Activated CD4-positive, alpha-beta T cell treated with anti-CD3 and anti-CD28 coated beads for 48 hours (primary cell): ENCODE measurements around the gene CAPZA1.
A peak's percentile ranks its signal among the peaks of the same experiment; 100 is the strongest.

Source experiments
- DNase-seq: peaks from one replicate; pipeline ENCODE4 v3.0.0-alpha.2; 2020

CAPZA1 gene

GRCh38 chr1:112678605-112679004 is 59.0 kb downstream of the CAPZA1 start:
- no peak for DNase-seq

- no peak for DNase-seq
Measured at GRCh38 chr1:112685913-112686312, 66.3 kb downstream of the CAPZA1 start.

- DNase-seq: no peak
Measured at GRCh38 chr1:112686417-112686816, 66.8 kb downstream of the CAPZA1 start.

- DNase-seq: no peak
Measured at GRCh38 chr1:112686835-112687234, 67.2 kb downstream of the CAPZA1 start.

GRCh38 chr1:112687361-112687760 is 67.7 kb downstream of the CAPZA1 start:
- DNase-seq: no peak

DNA sequence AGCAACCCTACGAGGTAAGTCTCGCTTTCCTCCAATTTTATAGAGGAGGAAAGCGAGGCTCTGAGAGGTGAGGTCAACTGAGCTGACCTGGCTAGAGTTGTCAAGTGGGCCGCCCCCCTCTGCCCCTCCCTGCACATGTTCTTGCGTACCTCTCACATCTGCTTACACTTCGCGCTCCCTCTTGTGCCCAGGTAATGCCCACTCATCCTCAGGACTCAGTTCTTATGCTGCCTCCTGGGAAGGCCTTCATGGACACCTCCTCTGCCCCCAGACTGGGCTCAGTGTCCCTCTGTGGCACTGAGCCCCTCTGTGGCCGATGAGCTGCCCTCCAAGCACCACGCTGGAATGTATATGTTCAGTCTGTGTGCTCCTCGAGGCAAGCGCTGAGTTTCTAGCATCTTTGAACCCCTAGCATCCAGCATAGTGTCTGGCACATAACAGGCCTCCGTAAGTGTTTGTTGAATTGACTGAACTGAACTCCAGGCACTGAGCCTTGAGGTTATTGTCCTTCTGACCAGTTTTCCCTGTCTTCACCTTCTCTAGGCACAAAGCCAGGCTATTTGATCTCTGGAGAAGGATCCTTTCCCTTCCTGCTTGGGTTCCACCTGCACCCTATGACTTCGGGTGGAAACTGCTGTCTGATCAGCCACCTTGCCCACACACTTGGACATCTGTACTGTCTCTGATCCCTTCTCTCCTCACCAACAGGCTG is 68.3 kb downstream of the CAPZA1 start:
- no peak for DNase-seq

GRCh38 chr1:112688781-112689193 is 69.2 kb downstream of the CAPZA1 start:
- no peak for DNase-seq

GRCh38 chr1:112689196-112689841 is 69.7 kb downstream of the CAPZA1 start:
- DNase-seq: no peak

DNA sequence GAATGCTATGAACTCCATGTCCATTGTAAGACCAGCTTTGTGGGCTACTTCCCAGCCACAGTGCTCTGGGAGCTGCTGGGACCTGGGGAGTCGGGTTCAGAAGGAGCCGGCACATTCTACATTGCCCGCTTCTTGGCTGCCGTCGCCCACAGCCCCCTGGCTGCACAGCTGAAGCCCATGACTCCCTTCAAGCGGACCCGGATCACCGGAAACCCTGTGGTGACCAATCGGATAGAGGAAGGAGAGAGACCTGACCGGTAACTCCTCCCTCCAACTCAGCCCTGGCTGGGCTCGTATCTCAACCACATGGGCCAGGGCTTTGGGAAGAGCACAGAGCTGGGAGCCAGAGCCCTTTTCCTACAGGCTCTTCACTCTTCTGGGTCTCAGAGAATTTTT is 70.2 kb downstream of the CAPZA1 start:
- DNase-seq: no peak

DNA sequence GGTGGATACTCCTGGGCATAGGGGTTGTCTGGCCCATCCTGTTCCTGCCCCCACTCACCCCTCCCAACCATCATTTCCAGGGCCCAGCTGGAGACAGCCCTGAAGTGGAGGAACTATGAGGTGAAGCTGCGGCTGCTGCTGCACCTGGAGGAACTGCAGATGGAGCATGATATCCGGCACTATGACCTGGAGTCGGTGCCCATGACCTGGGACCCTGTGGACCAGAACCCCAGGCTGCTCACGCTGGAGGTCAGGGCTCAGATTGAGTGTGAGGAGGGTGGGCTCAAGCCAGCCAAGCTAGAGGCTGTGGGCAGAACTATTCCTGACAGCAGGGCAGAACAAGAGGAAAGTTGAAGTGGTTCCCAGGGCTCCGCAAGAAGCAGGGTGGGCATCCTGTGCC is 73.0 kb downstream of the CAPZA1 start:
- no peak for DNase-seq

- DNase-seq: no peak
Measured at GRCh38 chr1:112693821-112694220, 74.2 kb downstream of the CAPZA1 start.

- no peak for DNase-seq
Measured at GRCh38 chr1:112694363-112694929, 74.8 kb downstream of the CAPZA1 start.

GRCh38 chr1:112695276-112695675 is 75.6 kb downstream of the CAPZA1 start:
- no peak for DNase-seq

DNA sequence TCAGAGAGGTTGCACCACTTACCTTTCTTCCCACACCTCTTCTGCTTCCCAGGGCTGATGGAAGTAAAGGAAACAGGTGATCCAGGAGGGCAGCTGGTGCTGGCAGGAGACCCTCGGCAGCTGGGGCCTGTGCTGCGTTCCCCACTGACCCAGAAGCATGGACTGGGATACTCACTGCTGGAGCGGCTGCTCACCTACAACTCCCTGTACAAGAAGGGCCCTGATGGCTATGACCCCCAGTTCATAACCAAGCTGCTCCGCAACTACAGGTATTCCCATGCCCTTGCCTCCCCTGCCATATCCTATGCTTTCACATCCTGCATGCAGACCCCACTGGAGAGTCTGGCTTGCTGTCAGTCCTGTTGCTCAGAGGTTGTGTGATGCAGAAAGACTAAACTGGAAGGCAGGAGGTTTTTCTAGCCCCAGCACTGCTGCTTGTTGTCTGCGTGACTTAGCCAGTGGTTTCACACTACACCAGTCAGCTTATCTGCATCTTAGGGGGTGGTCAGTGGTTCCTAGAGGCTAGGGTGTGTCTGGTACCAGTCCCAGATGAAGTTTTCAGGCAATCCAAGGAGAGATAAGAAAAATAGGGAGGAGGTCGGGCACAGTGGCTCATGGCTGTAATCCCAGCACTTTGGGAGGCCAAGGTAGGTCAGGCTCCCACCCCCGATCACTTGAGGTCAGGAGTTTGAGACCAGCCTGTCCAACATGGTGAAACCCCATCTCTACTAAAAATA is 77.1 kb downstream of the CAPZA1 start:
- DNase-seq: no peak

- DNase-seq: no peak
Measured at GRCh38 chr1:112697781-112698201, 78.2 kb downstream of the CAPZA1 start.

- no peak for DNase-seq
Measured at GRCh38 chr1:112698366-112699310, 79.0 kb downstream of the CAPZA1 start.

DNA sequence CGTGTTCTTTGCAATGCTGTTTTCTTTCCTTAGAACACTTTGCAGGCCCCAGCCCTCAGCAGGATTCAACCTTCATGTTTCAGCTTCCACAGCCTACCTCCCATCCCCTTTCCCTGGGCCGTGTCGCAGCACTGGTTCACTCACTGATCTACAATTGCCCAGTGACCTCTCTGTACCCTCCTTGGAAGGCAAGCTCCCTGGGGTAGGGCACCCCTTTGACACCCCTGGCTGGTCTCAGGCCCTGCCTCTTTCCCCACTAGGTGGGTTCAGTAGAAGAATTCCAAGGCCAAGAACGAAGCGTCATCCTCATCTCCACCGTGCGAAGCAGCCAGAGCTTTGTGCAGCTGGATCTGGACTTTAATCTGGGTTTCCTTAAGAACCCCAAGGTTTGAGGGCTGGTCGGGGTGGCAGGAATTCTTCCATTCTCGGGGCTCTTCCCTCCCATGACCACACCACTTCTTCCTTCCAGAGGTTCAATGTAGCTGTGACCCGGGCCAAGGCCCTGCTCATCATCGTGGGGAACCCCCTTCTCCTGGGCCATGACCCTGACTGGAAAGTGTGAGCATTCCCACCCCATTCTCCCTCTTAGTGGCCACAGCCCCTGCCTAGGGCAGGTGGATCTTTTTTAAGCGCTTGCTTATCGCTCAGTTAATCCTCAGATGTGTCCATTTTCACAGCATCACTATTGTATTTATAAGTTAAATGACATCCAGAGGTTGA is 80.0 kb downstream of the CAPZA1 start:
- DNase-seq: no peak

- peak; percentile 79 for DNase-seq
Measured at GRCh38 chr1:112700290-112701226, 80.9 kb downstream of the CAPZA1 start.

- no peak for DNase-seq
Measured at GRCh38 chr1:112701227-112702066, 81.8 kb downstream of the CAPZA1 start.

DNA sequence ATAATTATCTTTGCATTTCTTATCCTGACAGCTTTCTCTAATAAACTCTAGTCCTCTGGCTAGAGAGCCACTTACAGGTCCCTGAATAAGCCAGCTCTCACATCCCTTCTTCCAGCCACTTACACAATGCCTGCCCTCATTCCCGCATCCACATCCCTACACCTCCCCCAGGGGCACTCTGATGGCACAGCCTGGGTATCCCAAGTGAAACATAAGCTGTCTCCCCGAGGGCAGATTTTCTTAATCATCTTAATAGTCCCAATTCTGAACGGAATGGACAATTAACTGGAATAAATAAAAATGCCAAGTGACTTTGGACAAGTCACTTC is 82.4 kb downstream of the CAPZA1 start:
- no peak for DNase-seq
